B cell (primary cell): ENCODE measurements around the gene AKR1C4.

Experiments
- EZH2 ChIP-seq: IDR thresholded peaks from 2 replicates; pipeline ENCODE4 v1.6.1; 2012; ENCODE audit warnings: borderline replicate concordance, low read depth, mild to moderate bottlenecking, moderate library complexity, low read length; ENCODE audit not compliant: insufficient read depth, poor library complexity, severe bottlenecking
- TF ChIP-seq, protein P1 (sequence below): fragments of 200-600 bp; IDR thresholded peaks from one replicate; pipeline ENCODE4 v1.8.0; 2022; ENCODE audit warnings: antibody characterized with exemption, mild to moderate bottlenecking

DNA sequence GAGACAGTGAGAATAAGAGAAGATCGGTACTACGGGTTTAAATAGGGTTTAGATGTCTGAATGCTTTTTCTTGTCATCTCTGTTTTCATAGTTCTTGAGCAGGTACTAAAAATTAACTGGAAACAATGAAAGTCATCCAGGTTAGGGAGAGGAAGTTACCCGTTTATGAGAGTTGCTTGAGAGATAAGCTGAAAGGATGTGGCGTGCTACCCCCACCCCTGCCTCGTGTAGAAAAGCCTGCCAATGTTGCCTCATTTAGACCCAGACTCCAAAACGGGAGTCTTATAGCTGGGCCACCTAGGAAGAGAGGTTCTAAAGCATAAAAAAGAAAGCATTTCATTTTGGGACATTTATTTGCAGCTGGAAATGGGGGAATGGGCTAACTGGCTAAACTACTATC, 10.2 kb downstream of the AKR1C4 start:
- TF ChIP-seq, protein P1, sequence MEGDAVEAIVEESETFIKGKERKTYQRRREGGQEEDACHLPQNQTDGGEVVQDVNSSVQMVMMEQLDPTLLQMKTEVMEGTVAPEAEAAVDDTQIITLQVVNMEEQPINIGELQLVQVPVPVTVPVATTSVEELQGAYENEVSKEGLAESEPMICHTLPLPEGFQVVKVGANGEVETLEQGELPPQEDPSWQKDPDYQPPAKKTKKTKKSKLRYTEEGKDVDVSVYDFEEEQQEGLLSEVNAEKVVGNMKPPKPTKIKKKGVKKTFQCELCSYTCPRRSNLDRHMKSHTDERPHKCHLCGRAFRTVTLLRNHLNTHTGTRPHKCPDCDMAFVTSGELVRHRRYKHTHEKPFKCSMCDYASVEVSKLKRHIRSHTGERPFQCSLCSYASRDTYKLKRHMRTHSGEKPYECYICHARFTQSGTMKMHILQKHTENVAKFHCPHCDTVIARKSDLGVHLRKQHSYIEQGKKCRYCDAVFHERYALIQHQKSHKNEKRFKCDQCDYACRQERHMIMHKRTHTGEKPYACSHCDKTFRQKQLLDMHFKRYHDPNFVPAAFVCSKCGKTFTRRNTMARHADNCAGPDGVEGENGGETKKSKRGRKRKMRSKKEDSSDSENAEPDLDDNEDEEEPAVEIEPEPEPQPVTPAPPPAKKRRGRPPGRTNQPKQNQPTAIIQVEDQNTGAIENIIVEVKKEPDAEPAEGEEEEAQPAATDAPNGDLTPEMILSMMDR = no peak
- no peak for TF ChIP-seq EZH2
